GM21717 (cell line): ENCODE results near the gene NEK4.

Experiments used
- ATAC-seq: cut with Tn5 transposase; IDR thresholded peaks from one replicate; pipeline ENCODE4 v1.9.1; 2021; ENCODE audit warnings: mild to moderate bottlenecking, moderate library complexity; ENCODE audit not compliant: unreplicated experiment

NEK4 gene

DNA sequence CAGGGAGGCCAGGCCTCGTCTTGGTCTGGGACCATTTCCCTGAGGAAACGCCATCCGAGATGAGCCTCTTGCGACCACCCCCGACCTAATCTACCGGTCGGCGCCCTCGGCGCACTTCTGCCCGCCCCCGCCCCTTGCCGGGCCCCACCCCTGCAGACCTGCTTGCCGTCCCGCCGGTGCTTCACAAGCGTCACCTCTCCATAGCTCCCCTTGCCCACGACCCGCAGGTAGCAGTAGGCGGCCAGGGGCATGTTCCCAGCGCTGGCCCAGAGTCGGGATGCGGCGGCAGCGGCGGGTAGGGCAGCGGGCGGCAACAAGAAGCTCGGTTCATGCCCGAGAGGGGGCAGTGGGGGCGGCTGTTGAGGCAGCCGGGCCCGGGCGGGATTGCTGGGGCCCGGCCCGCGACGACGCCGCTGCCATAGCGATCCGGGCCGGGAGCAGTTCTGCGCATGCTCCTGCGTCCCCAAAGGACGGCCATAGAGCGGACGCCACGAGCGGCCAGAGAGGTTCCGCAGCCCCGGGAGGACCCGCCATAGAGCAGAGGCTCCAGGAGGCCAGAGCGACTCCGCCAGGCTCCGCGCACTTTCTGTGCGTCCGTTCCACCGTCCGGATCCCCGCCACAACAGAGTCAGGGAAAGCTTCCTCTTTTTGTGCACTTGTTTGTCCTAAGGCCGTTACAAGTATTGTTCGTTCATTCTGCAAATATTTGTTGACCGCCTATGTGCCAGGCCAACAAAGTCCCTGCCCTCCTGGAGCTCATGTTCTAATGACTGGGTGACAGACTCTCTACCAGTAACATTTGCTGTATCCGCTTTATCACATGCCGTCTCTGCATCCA is at the start of gene NEK4:
Gene NEK4 (minus strand): TSS at position 445 of the 838 bp plus-strand sequence. CDS start 194 bp downstream, at position 251.
- peak; percentile 89 for ATAC-seq

DNA sequence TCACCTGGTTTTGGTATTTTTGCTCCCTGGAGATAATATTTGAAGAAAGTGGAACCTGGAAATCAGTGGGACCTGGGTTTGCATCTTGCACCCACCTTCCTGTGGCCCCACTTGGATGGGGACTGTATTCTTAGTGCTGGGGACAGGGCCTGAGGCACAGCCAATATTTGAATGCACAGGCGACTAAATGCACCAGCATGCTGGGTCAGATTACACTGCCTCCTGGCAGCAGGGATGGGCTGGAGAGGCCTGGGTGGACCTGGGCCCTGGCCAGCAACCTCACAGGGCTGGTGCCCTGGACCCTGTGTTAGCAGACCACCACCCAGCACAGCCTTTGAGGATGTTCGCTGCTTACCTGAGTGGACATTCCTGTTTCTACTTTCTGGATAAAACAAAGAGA is 49.2 kb upstream of the NEK4 start:
- no peak for ATAC-seq

DNA sequence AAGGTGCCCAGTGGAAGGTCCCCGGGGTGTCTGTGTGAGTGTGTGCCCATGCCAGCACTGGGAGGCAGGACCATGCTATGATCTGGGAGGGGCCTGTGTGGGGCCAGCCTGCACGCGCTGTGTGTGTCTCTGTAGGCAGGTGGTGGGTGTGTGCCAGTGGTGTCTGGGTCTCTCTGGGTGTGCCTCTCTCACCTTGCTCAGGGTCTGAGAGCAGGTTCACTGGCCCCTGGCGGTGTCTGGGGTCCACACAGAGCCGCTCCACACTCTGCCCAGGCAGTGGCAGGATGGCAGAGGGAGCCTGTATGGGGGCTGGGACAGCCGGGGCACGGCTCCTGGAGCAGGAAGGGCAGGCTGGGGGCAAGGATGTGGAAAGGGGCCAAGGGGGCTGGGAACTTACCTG is 47.1 kb upstream of the NEK4 start:
- no peak for ATAC-seq

DNA sequence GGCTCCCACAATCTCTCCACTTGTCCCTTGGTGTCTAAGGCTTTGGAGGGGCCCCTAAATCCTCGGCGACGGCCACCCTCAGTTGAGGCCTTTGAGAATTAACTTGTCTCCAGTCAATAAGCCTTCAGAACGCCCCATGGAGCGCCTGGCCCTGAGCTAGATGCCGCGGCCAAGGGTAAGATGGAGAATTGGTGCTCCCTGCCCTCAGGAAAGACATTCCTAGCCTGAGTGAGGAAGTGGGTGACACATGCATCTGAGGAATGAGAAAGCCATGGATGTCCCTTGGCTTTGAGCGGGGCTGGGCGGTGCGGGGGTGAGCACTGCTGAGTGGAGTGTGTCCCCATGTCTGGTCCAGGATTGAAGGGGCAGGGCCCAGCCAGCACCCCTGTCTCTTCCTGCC is 46.5 kb upstream of the NEK4 start:
- no peak for ATAC-seq

DNA sequence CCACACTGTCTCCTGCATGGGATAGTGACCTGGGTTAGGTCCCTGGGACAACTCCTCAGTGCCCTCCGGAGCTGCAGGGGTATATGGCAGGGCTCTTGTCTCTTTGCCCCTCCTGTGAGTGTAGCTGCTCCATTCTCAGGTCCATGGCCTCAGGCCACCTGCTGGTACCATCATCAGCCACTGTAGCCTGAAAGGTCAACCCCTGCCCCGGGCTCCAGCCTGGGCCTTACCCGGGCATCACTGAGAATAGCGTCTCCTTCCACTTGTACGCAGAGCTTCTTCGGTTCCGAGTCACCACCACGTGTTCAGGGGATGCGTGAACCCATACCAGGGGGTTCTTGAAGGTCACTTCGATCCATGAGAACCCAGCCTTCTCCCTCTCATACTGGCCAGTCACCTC is 45.9 kb upstream of the NEK4 start:
- ATAC-seq, result no peak

DNA sequence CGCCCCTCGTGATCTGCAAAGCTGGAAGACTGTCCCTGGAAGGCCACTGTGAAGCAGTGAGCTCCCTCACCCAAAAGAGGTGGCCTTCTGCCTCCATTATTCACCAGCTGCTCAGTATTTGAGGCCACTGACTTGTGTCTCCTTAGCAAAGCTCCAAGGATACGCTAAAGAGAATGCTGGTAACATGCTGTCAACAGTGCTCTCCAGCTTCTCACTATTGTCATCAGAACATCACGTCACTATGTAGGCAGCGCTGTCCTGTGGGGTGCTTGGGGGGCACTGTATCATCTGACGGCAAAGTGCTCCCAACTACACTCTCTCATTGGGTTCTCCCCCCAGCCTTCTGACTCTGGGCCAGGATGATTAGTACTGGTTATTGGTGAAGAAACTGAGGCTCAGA is 45.5 kb upstream of the NEK4 start:
- no peak for ATAC-seq

DNA sequence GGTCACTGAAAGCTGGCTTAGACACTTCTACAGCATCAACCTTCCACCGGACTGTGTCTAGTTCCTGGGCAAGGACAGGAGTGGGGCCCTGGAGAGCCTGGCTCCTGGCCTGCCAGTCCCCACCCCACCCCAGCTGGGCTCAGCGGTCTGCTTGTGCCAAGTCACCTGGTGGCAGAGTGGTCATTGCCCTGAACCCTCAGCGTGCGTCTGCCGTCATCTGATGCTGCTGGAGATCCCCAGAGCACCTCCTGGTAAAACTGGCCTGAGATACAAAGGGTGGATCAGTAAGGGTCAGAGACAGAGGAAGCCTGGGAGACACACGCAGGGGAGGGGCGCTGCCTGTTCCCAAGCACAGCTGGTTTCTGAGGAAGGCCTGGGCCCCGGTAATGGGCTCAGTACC is 43.1 kb upstream of the NEK4 start:
- no peak for ATAC-seq

DNA sequence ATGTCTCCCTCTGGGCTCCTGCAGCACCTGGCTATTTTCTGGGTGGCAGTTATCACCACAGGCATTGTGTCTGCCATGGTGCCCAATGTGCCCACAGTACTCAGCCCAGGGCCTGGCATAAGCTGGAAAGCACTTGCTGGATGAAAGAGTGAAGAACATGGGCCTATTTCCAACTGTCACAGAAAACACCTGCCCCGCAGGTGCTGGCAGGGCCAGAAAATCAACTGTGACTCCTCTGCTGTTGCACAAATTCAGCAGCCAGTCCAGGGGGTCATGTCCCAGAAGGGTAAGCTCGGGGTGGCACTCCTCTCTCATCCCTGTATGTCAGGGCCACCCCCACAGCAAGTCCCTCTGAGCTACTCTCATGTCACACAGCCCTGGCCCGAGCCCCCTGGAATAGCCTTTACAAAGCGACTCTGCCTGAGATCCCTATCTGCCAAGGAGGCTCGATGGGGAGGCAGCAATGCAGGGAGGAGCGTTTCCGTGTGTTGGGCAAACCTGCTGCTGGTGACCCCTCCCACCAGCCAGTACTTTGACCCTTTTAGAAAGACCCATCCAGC is 40.8 kb upstream of the NEK4 start:
- ATAC-seq, result no peak

DNA sequence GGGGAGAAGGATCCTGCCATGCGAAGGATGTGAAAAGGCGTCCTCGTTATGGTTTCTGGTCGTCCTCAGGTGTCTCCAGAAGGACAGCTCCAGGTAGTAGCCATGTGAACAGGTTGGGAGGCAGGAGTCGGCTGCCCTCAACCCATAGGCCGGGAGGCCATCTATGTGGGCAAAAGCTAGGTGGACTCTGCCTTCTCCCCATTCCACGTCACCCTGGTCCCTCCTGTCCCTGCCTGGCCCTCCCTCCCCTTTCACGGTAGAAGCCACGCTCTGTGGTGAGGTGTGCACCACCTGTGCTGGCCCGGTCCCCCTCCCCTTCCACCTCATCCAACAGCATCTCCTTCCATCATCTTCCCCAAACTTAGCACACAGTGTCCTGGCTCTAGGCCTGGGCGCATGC is 40.2 kb upstream of the NEK4 start:
- no peak for ATAC-seq

DNA sequence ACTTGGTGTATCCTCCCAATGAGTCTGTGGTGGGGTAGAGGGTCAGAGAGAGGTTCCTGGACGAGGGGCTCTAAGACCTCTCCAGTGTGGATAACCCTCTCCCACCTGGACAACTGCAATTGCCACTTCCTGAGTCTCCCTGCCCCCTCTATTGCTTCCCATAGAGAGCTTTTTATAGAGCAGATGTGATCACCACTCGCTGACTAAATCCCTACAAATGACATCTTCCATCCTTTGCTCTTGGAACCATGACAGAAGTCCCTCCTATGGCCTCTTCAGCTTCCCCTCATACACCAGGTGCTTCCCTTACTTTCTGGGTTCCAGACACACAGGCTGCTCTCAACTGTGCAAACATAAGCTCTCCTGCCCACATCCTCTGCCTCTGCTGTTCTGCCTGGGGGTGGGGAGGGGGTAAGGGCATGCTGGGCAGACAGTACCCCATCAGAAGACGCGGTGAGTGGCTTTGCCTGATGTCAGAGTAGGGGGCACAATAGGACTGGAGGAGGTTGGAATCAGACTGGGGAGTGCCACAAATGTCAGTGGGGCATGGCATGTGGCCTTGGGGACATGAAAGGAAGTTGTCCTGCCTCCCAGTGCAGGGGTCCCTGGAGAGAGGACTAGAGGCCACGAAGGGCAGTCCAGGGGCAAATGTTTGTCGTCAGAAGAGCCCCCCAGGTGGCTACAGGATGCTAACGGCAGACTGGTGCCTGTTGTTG is 39.1 kb upstream of the NEK4 start:
- ATAC-seq, result no peak

DNA sequence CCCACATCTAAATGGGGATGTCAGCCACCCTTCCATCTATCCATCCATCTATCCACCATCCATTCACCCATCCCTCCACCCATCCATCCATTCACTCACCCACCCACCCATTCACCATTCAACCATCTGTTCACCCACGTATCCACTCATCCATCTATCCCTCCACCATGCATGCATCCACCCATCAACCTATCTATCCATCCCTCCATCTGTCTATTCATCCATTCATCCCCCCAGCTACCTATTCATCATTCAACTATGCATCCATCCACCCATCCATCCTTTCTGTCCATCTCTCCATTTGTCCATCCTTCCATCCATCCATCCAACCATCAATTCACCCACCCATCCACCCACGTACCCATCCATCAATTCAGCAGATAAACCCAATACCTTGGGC is 38.4 kb upstream of the NEK4 start:
- ATAC-seq, result no peak

DNA sequence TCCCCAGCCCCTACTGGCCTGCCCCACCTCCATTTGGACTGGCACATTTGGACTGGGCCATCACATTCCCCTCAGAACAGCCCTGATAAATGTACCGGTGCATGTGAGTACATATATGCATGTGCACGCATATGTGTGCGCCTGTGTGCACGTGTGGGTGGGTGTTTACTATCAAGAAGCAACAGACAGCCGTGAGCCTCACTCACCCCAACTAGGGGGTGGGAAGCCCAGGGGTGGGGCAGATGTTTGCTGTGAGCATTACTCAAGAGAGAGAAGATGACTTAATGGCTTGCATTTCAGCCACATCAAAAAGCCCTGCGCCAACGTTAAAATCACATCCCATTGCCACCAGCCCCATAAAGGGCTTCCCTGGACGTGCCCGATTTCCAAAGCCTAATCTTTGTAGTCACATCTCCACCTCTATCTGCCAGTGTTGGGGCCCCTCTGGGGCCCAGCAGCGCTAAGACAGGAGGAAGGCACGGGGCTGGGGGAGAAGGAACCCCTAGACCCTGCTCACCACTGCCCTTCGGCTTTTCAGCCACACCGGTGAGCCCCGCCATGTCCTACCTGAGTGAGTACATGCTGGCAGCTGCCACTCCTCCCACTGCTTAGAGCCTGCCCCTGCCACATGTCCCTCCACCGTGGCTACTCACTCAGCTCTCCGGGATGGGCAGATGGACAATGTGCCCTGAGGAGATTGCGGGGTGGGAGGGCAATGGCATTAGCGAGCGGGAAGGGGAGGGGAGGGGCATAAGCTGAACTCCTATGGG is 34.7 kb upstream of the NEK4 start:
- ATAC-seq, result no peak

DNA sequence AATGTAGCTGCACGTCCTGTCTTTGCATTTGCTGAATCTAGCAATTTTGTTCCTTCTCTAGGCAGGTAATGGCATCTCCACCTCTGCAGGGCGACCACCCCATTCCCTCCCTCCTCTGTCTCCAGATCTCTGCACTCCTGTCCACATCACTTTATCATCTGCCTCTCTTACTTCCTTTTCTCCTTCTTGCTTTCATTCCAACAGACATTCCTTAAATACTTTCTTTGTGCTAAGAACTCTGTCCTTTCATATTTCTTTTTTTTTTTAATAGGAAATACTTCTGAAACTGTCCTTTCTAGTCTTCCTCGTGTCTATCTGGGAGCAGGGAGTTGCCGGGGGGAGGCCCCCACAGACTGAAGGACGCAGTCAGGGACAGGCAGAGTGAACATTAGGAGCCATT is 31.1 kb upstream of the NEK4 start:
- ATAC-seq, result no peak

DNA sequence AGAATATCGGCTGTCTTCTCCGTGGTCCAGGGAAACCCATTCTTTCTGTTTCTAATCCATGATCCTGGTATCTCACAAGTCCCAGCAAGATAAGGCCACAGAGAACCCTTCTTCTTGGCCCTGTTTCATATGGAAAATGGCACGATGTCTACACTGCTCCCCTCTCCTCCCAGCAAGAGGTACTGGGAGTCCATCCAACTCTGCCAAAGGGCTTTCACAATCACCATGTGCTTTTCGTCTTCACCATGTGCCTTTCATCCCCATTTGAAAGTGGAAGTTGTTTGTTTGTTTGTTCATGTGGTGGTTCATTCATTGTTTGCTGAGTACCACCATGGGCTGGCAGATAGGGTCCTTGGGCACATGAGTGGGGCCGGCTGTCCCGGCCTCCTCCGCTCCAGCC is 29.3 kb upstream of the NEK4 start:
- ATAC-seq, result no peak

DNA sequence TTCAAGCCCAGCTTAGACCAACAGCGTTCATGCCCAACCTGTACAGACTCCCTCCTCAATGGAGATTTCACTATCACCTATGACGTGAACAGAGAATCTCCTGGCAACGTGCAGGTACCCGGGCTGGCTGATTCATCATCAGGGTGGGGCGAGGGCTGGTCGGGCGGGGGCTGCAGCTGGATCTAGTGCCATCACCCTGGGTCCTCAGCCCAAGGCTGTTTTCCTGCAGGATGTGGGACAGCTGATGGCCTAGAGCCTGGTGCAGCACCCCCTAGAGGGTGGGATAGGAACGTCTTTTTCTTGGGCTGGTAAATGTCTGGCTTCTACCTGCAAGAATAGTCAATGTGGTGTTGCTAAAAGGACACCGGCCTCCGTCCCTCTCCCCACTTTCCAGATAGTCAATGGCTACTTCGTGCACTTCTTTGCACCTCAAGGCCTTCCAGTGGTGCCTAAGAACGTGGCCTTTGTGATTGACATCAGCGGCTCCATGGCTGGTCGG is 28.3 kb upstream of the NEK4 start:
- ATAC-seq, result no peak

DNA sequence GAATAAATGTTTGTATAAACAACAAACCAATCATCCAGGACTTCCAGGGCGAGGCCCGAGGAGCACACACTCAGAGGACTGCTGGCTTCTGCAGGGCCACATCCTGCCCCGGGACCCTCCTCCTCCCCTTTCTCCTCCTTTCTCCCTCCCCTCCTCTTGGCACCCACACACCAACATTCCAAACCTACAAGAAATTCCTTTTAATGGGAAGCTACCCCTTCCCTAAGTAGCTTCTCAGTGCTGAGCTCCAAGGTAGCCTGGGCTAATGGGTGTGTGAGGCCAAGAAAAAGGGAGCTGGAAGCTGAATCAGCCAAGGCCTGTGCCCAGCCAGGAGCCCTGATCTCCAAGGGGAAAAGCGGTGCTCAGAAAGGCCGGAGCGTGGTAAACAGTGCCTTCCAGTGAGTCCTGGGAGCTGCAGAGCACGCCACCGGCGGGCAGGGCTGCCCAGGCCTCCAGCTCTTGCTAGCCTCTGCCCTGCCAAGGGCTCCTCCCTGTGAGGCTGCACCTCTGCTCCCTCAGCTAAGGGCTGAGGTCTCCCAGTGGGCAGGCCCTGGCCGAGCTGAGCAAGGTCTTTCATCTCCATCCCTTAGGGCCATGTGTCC is 27.7 kb upstream of the NEK4 start:
- no peak for ATAC-seq

DNA sequence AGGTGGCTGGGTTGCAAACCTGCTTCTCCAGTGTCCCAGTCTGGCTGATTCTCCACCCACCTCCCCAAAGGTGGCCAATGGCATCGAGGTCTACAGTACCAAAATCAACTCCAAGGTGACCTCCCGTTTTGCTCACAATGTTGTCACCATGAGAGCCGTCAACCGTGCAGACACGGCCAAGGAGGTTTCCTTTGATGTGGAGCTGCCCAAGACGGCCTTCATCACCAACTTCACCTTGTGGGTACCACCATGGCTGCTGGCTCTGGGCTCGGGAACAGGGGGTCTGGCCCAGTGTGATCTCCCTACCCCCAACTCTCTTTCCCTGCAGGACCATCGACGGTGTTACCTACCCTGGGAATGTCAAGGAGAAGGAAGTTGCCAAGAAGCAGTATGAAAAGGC is 25.7 kb upstream of the NEK4 start:
- ATAC-seq, result no peak

DNA sequence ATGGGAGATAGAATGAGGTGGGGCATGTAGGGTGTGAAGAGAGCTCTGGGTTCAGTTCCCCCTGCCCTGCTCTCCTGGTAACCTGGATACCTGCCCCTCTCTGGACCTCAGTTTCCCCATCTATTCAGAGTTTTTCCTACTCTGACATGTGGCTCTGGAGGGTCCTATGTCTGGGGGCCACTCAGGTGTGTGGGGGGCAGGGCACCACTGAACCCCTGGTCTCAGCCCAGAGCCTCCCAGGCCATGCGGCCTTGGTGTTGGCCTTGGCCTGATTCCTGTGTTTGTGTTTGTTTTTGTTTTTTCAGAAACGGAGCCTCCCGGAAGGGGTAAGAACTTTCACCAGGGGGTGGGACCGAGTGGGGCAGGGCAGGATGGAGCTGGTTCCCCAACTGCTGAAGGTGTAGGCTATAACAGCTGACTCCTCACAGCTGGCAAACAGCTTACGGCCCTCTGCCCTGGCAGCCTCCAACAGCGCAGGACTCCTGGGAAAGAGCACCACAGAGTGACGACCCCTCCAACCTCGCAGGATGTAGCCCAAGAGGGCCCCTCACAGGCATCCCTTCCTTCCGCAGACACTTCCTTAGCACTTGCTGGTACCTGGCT is 24.7 kb upstream of the NEK4 start:
- ATAC-seq, result no peak

DNA sequence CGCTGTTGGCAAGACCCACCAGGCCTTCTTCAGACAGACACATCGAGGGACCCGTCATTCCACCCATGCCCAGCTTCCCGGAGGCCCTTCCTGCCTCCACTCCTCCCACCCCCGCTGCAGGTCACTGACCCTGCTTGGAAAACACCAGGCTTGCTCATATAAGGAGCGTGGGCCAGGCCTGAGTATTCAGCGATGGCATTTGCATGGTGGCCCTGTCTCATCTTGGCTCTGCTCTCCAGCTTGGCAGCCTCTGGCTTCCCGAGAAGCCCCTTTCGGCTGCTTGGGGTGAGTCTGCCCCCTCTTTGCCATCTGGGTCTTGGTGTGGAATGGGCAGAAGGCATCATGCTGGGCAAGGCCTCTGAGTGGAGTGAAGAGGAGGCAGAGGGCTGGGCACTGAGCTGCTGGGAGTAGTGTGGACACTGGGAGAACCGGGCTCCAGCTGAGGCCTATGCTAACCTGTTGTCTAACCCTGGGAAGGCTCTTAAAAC is 23.9 kb upstream of the NEK4 start, which contains the start of gene ITIH3:
Gene ITIH3 (plus strand): TSS at position 185 of the 488 bp plus-strand sequence. CDS start 8 bp downstream, at position 193.
- ATAC-seq, result no peak
